GM19397 (cell line): ENCODE results near the gene AFAP1L1.
A peak's percentile ranks its signal among the peaks of the same experiment; 100 is the strongest.

Experiments used
- ATAC-seq: cut with Tn5 transposase; IDR thresholded peaks from one replicate; pipeline ENCODE4 v1.9.1; 2021; ENCODE audit warnings: mild to moderate bottlenecking, moderate library complexity; ENCODE audit not compliant: unreplicated experiment

AFAP1L1 gene

GRCh38 chr5:149344151-149344550 is 72.5 kb downstream of the AFAP1L1 start:
- ATAC-seq, result no peak

DNA sequence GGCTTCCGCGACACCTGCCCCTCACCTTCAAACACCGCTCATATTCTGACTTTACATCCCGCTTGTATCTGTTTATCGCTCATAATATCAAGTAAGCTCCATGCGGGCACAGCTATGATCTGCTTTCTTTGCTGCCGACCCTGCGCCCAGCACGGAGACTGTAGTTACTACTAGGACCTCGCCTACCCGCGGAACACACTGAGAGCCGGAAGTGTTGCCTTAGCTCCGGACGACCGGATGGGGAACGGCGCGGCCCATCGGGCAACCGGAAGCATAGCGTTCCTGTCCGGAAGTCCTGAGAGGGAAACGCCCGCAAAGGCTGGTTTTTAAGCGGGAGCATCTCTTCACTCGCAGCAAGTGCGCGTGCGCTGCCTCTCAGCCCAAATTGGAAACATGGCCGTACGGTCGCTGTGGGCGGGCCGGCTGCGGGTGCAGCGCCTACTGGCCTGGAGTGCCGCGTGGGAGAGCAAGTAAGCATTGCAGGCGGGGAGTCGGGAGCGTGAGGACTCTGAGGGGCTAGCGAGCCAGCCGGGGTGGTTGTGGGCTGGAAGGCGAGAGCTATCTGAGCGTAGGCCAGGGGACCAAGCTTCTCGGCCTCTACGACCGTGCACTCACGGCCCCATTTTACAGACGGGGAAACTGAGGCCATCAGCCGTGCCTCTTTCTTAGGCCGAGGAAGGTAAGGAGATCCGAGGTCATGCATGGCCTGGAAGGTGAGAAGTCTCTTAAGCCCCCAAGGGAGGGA is 73.7 kb downstream of the AFAP1L1 start, which contains the start of gene GRPEL2:
GRPEL2 (plus strand) TSS at position 353 of the 745 bp plus-strand sequence; CDS start at position 394, 41 bp downstream.
- peak; percentile 96 for ATAC-seq

- no peak for ATAC-seq
Measured at GRCh38 chr5:149345892-149346222, 74.2 kb downstream of the AFAP1L1 start.

DNA sequence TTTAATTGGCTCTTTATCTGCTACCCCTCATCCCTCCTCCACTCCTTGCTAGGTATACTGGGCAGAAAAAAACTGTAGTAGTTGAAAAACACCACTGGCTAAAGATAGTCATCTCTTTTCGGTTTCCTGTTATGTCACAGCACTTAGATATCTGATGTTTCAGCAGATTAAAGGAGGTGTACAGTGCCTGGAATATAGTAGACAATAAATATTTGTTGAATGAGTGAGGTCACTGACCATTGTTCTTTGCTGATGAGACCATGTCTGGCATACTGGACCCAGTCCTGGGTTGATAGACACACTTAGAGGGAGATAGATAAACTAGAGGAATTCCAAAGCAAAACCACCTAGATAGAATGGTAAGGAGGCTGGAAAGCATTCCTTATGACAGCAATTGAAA is 76.9 kb downstream of the AFAP1L1 start:
- ATAC-seq, result no peak

DNA sequence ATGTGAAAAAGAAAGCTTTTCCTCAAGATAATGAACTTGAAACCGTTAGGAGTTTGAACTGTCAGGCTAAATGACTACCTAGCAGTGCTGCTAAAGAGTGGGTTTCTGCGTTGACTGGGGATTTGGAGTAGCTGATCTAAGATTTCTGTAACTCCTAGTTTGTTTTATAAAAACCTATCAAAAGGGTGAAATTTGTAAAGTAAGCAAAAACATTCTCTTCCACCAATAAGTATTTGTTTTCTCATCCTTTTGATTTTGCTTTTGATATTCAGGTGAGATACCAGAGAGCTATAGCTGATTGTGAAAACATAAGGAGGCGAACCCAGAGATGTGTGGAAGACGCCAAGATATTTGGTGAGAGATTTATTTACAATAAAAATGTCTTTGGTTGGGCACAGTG is 77.7 kb downstream of the AFAP1L1 start:
- no peak for ATAC-seq

- ATAC-seq, result no peak
Measured at GRCh38 chr5:149352169-149352568, 80.5 kb downstream of the AFAP1L1 start.

GRCh38 chr5:149353911-149354310 is 82.3 kb downstream of the AFAP1L1 start:
- ATAC-seq, result no peak

GRCh38 chr5:149355688-149356087 is 84.0 kb downstream of the AFAP1L1 start:
- no peak for ATAC-seq

DNA sequence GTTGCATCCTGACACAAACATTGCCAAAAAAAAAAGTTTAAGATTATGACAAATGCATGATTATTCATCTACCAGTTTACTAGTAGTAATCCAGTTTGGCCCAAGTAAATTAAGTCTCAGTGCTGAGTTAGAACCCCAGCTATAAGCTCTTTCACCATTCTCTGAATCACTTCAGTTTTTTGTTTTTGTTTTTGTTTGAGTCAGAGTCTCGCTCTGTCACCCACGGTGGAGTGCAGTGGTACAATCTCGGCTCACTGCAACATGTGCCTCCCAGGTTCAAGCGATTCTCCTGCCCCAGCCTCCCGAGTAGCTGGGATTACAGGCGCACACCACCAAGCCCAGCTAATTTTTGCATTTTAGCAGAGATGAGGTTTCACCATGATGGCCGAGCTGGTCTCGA is 84.7 kb downstream of the AFAP1L1 start:
- no peak for ATAC-seq

- peak; percentile 100 for ATAC-seq
Measured at GRCh38 chr5:149357370-149358293, 86.0 kb downstream of the AFAP1L1 start, which contains the start of gene PCYOX1L. PCYOX1L (plus strand) TSS chr5:149358046; CDS start chr5:149358069, 23 bp downstream.

DNA sequence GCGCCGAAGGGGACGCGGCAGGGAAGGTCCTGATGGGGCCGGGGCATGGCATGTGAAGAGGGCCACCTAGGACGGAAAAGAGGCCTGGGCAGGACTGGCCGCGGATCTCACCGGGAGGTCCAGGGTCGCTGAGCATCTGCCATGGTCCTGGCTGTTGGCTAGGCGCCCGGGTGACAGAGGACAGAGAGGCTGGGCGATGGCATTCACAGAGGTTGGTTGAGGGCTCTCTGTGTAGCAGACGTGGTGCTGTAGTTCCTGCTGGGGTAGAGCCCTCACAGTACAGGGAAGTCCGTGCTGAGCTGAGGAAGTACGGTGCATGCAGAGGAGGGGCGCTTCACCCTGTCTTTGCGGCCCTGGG is 86.6 kb downstream of the AFAP1L1 start:
- peak; percentile 3 for ATAC-seq

DNA sequence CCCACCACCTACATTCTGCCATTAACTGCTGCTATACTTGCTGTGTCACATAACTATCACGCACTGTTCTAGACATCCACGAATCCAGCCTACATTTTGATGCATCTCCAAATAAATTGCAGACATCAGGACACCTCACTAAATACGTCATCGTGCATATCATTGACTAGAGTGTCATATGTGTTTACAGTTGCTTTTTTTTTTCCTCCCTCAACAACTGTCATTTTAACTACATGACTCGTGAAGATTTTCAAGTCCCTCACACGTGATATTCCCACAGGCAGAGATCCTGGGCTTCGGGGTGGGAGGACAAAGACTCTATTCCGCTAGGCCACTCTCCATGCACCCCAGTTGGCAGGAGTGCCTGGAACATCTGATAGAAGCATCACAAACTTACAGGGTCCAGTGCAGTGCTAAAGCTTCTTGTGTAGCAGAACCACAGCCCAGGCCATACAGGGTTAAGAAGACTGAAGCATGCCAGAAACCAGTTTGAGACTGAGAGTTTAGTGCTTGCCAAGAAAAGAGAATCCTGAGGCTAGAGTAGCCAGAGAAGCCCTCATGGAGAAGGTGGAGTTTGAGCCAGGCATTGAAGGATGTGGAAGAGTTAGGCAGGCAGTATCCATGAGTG is 87.3 kb downstream of the AFAP1L1 start:
- ATAC-seq, result no peak

GRCh38 chr5:149360272-149360671 is 88.6 kb downstream of the AFAP1L1 start:
- no peak for ATAC-seq

- ATAC-seq, result no peak
Measured at GRCh38 chr5:149362541-149362940, 90.9 kb downstream of the AFAP1L1 start.

GRCh38 chr5:149363358-149363757 is 91.7 kb downstream of the AFAP1L1 start:
- no peak for ATAC-seq

DNA sequence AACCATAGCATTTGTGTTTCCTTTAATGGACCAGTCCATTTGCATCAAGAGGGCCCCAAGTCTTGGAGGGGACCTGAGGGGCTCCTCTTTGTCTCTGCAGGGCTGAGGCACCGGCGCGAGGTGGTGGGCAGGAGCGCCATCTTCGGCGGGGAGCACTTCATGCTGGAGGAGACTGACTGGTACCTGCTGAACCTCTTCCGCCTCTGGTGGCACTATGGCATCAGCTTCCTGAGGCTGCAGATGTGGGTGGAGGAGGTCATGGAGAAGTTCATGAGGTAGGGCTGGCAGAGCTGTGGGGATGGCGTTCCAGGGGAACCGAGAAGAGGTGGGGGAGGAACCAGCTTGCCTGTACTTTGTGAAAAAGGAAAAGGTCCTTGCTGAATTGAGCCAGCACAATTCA is 92.3 kb downstream of the AFAP1L1 start:
- no peak for ATAC-seq

GRCh38 chr5:149364719-149365118 is 93.1 kb downstream of the AFAP1L1 start:
- ATAC-seq, result no peak

- no peak for ATAC-seq
Measured at GRCh38 chr5:149365418-149365817, 93.8 kb downstream of the AFAP1L1 start.

GRCh38 chr5:149366169-149366729 is 94.6 kb downstream of the AFAP1L1 start:
- ATAC-seq, result no peak

GRCh38 chr5:149367249-149367971 is 95.8 kb downstream of the AFAP1L1 start:
- no peak for ATAC-seq
